Lung microvascular endothelial cell (primary cell): ENCODE data around the gene NUBP2. TPM values are rescaled to one million over a fixed set of nuclear protein-coding genes. Genes with fewer than 3 reads are reported as not detected.

Experiments used
- DNase-seq, 2 donors: peaks; one replicate each; pipeline versions ENCODE4 v3.0.0 to v3.0.0-alpha.2; 2010; ENCODE audit warnings: low read depth in 2 of 2
- total RNA-seq: library from RNA; depleted of rRNA; stranded (reverse); fragments of >200 nt; gene quantifications from 2 replicates; pipeline ENCODE4 v1.2.1, GENCODE V29; 2014

The NUBP2 gene
- total RNA-seq, 1 donor from 2014 or later: 57.3 TPM

DNA sequence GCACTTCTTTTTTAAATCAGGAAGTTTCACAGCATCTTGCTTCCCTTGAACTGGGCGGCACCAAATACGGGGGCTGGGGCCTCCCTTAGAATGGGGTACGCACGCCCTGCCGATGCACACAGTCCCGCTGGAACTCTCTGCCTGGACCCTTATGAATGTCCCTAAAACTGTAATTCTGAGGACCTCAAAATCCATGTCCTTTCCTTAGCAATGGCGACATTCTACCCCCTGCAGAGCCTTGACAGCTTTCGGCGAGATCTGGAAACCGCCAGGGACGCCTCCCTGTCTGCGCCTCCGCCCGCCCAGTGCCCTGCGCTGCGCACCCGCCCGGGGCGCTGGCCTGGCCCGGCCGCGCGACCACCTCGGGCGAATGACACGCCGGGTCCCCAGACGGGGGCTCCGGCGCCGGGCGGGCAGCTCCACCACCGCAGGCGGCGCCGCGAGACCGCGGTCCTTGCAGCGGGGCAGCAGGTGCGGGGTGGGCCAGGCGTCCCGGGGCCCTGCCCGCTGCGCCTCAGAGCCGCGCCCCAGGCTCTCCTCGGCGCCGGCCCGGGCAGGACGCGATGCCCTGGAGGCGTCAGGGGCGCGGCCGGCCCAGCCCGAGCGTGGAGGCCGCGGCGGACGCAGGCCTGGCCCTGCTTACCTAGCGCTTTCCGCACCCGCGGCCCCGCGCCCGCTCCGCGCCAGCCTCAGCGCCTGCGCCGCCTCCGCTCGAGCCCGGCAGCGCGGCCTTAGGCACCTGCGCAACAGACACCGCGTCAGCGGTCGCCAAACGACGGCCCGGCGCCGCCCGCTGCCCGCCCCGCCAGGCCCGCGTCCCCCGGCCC, 43.3 kb downstream of the NUBP2 start:
- peak; percentile 75 to 83 for DNase-seq

- DNase-seq: peak; percentile 98 to 99
Measured at GRCh38 chr16:1826691-1827573, 44.2 kb downstream of the NUBP2 start, which contains the start of the genes FAHD1 and HAGH. Gene FAHD1 (plus strand): TSS chr16:1827206. CDS start chr16:1827239, 33 bp downstream. Gene HAGH (minus strand): TSS chr16:1826825. CDS start chr16:1826787, 38 bp downstream.

DNA sequence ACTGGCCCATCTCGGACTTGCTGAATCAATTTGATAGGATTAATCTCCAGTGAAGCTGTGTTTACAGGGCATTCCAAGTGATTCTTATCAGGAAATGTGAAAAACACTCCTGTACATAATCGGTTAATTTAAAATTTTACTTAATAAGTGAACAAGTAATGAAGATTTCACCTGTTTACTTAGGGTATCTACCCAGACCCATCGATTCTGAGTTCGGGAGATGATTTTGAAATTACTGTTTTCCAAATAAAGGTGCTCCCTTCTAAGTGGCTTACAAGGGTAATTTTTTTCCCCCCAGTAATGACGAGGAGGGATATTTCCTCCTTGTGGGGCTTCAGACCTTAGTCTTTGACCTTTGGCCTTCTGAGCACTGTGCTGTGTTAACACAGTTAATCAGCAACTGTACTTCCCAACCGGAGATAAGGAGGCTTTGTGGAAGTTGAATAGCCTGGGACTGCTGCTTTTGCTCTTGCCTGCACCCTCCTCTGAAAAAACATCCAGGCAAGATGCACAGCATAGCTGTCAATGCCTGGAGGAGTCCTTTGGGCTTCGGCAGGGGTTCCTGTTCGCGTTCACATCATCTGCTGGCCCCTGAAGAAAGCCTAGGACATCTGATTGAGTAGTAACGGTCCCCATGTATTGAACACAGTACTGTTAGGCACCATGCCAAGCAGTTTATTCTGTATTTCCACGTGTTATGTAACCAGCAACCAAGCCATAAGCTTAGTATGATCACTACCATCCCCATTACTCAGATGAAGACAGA, 46.1 kb downstream of the NUBP2 start:
- no peak for DNase-seq

GRCh38 chr16:1830213-1830612, 47.5 kb downstream of the NUBP2 start:
- no peak for DNase-seq

DNA sequence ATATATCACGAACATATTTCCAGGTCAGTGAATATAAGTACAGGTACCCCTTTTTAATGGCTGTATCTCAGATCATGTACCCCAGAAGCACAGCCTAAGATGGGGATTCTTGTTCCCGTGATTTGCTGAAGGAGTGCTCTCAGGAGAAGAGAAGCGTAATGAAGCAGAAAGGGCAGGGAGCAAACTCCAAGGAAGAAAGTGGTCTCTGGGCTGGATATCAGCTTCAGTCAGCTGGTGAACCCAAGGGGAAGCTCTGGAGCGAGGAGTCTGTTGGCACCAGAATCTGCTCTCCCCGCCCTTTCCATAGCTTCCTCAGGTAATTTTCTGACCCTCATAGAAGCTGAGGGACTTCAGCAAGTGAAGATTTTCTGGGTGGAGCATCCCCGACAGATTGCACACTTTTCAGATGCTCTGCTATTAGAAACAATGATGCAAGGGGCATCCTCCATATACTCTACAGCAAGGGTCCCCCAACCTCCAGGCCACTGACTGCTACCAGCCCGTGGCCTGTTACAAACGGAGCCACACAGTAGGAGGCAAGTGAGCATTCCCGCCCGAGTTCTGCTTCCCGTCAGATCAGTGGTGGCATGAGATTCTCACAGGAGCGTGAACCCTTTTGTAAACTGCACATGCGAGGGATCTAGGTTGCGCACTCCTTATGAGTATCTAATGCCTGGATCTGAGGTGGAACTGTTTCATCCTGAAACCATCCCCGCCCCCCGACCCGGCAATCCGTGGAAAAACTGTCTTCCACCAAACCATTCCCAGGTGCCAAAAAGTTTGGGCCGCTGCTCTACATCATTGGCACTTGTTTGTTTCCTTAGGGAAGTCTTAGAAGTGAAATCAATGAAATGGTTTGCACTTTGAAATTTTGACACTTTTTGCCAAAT, 48.7 kb downstream of the NUBP2 start:
- DNase-seq: no peak

DNA sequence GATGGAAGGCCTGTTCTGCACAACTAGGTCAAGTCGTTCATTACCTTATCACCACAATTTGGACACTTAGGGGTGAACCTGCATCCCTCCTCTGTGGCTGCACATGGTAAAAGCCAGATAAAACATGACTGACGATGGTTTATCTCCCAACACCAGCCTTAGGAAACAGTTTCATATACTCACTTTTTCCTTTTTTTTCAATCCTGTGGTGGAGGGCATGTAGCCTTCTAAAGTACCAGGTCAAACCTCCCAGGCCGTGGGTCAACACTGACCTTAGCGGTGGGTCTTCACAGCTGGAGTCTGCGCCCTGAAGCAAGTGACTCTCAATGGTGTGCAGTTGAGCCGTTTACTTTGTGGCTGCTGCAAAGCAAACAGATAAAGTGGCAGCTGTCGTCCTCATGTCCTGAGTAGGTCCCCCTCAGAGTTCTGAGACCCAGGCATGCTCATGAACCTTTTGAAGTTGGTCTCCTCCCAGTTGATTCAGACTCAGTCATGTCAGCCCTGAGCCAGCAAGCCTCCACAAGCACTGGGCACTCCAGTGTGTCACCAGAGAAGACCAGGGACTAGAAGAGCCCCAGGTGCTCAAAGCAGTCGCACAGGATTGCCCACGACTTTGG, 50.2 kb downstream of the NUBP2 start:
- no peak for DNase-seq

- DNase-seq: no peak
Measured at GRCh38 chr16:1834096-1834495, 51.3 kb downstream of the NUBP2 start.

Other genes with a start within 250 kb of the NUBP2 start
- gene TMEM204, start 249.3 kb upstream of the NUBP2 start, total RNA-seq: 89.6 and 101 TPM in 2 replicates
- gene IFT140, start 170.9 kb upstream of the NUBP2 start, total RNA-seq: 10.7 and 17.5 TPM in 2 replicates
- gene CRAMP1, start 170.6 kb upstream of the NUBP2 start, total RNA-seq: 5.9 and 9.5 TPM in 2 replicates
- 33.1 and 48.4 TPM in 2 replicates for gene JPT2, start 104.7 kb upstream of the NUBP2 start, total RNA-seq
- 12.4 and 22.0 TPM in 2 replicates for gene MAPK8IP3, start 76.8 kb upstream of the NUBP2 start, total RNA-seq
- 32.3 and 47.4 TPM in 2 replicates for gene NME3, start 11.4 kb upstream of the NUBP2 start, total RNA-seq
- 2.4 and 4.0 TPM in 2 replicates for gene EME2, start 10.2 kb upstream of the NUBP2 start, total RNA-seq
- gene MRPS34, start 9.8 kb upstream of the NUBP2 start, total RNA-seq: 50.4 and 57.1 TPM in 2 replicates
- gene SPSB3, start 389 bp upstream of the NUBP2 start, total RNA-seq: 32.7 and 49.8 TPM in 2 replicates
- not detected in 2 replicates for gene IGFALS, start 10.7 kb downstream of the NUBP2 start, total RNA-seq
- 58.2 and 71.8 TPM in 2 replicates for gene HAGH, start 43.9 kb downstream of the NUBP2 start, total RNA-seq
- gene FAHD1, start 44.2 kb downstream of the NUBP2 start, total RNA-seq: 74.3 and 81.7 TPM in 2 replicates
- not detected in 2 replicates for gene MEIOB, start 89.2 kb downstream of the NUBP2 start, total RNA-seq
- not detected in 2 replicates for gene HS3ST6, start 135.5 kb downstream of the NUBP2 start, total RNA-seq
- 8.3 and 11.9 TPM in 2 replicates for gene MSRB1, start 160.2 kb downstream of the NUBP2 start, total RNA-seq
- not detected in 2 replicates for gene RPL3L, start 171.7 kb downstream of the NUBP2 start, total RNA-seq
- gene NDUFB10, start 176.6 kb downstream of the NUBP2 start, total RNA-seq: 113 and 126 TPM in 2 replicates
- gene RPS2, start 181.9 kb downstream of the NUBP2 start, total RNA-seq: 2,011 and 3,024 TPM in 2 replicates
- not detected in 2 replicates for gene RNF151, start 183.9 kb downstream of the NUBP2 start, total RNA-seq
- 20.5 and 21.2 TPM in 2 replicates for gene TBL3, start 189.1 kb downstream of the NUBP2 start, total RNA-seq
- under 0.01 TPM in 2 replicates for gene NOXO1, start 198.5 kb downstream of the NUBP2 start, total RNA-seq
- 8.1 and 8.5 TPM in 2 replicates for gene GFER, start 201.2 kb downstream of the NUBP2 start, total RNA-seq
- gene SYNGR3, start 207.0 kb downstream of the NUBP2 start, total RNA-seq: 0.40 and 2.0 TPM in 2 replicates
- gene ZNF598, start 226.9 kb downstream of the NUBP2 start, total RNA-seq: 8.9 and 9.7 TPM in 2 replicates
- gene NPW, start 236.8 kb downstream of the NUBP2 start, total RNA-seq: 0.44 and 0.60 TPM in 2 replicates
- 42.1 and 47.6 TPM in 2 replicates for gene NHERF2, start 243.9 kb downstream of the NUBP2 start, total RNA-seq